Activated CD8-positive, alpha-beta T cell treated with anti-CD3 and anti-CD28 coated beads, Interleukin-2, amount 10 ng/mL, durations not matched to agents 7 days and 5 days (primary cell): ENCODE measurements around the gene GCN1. TPM values are rescaled to one million over a fixed set of nuclear protein-coding genes. Genes with fewer than 3 reads are reported as not detected.

Experiments
- microRNA-seq: library from miRNA; unstranded; fragments of <30 nt; microRNA quantifications from one replicate; pipeline ENCODE4 v1.2.0, GENCODE V29; 2022
- total RNA-seq, 2 experiments: library from RNA; stranded (reverse); gene quantifications; one replicate each; pipeline ENCODE4 v1.2.3, GENCODE V29; 2021

Gene GCN1
- total RNA-seq, 2 experiments from 2014 or later, result 109 to 112 TPM

Small RNA genes within 50 kb of the gene (microRNA-seq; reads per million reads assigned to microRNA genes)
- not detected for gene MIR4498

Other genes with a start within 250 kb of the GCN1 start
- 10 to 100 TPM; 62.4 to 64.8 TPM for gene BICDL1, start 205.5 kb downstream of the GCN1 start, total RNA-seq
- 10 to 100 TPM; 61.0 to 64.6 TPM for gene RAB35, start 78.0 kb downstream of the GCN1 start, total RNA-seq
- 1,000 to 10,000 TPM; 2,051 to 2,121 TPM for gene RPLP0, start 6.4 kb upstream of the GCN1 start, total RNA-seq
- 100 to 1,000 TPM; 123 to 127 TPM for gene PXN, start 71.0 kb upstream of the GCN1 start, total RNA-seq
- 1,000 to 10,000 TPM; 1,982 to 3,332 TPM for gene RNU4-2, start 97.2 kb upstream of the GCN1 start, total RNA-seq
- 1,000 to 10,000 TPM; 1,409 to 2,335 TPM for gene RNU4-1, start 98.5 kb upstream of the GCN1 start, total RNA-seq
- gene SIRT4, start 107.6 kb upstream of the GCN1 start, total RNA-seq, result 1 to 10 TPM; 1.2 to 1.4 TPM
- not detected for gene PLA2G1B, start 133.1 kb upstream of the GCN1 start, total RNA-seq
- gene MSI1, start 174.4 kb upstream of the GCN1 start, total RNA-seq, result not detected
- 100 to 1,000 TPM; 337 to 351 TPM for gene COX6A1, start 243.4 kb upstream of the GCN1 start, total RNA-seq